HL-60/S4 (cell line): ENCODE data around the gene BCAS4.

ENCODE experiments used
- in situ Hi-C: fragments of 300-500 bp; cut with MboI; formaldehyde crosslinking; loops from 2 replicates; pipeline ENCODE4 v1.14.3; 2022; ENCODE audit warnings: low sequenced_read_pairs

BCAS4 gene

GRCh38 chr20:50901301-50901700 is 106.4 kb downstream of the BCAS4 start:
- in situ Hi-C loops, result no loop called here

GRCh38 chr20:50903353-50904051 is 108.6 kb downstream of the BCAS4 start:
- in situ Hi-C loops, result no loop called here

- in situ Hi-C loops, result no loop called here
Observed at GRCh38 chr20:50904067-50904570, 109.3 kb downstream of the BCAS4 start.

GRCh38 chr20:50909413-50909812 is 114.6 kb downstream of the BCAS4 start:
- in situ Hi-C loops, result no loop called here

- in situ Hi-C loops, result no loop called here
Observed at GRCh38 chr20:50911030-50911429, 116.2 kb downstream of the BCAS4 start.

- in situ Hi-C loops, result no loop called here
Observed at GRCh38 chr20:50911716-50912115, 116.9 kb downstream of the BCAS4 start.

GRCh38 chr20:50913690-50914375 is 119.0 kb downstream of the BCAS4 start:
- in situ Hi-C loops, result no loop called here

- in situ Hi-C loops, result no loop called here
Observed at GRCh38 chr20:50915424-50915823, 120.6 kb downstream of the BCAS4 start.

- in situ Hi-C loops, result no loop called here
Observed at GRCh38 chr20:50916257-50916656, 121.4 kb downstream of the BCAS4 start.

GRCh38 chr20:50916934-50917333 is 122.1 kb downstream of the BCAS4 start:
- in situ Hi-C loops, result no loop called here

GRCh38 chr20:50918403-50918802 is 123.5 kb downstream of the BCAS4 start:
- in situ Hi-C loops, result no loop called here

- in situ Hi-C loops, result no loop called here
Observed at GRCh38 chr20:50919567-50919966, 124.7 kb downstream of the BCAS4 start.

- in situ Hi-C loops, result no loop called here
Observed at GRCh38 chr20:50920997-50921396, 126.1 kb downstream of the BCAS4 start.

- in situ Hi-C loops, result no loop called here
Observed at GRCh38 chr20:50921803-50922501, 127.1 kb downstream of the BCAS4 start.

- in situ Hi-C loops, result no loop called here
Observed at GRCh38 chr20:50924261-50924920, 129.5 kb downstream of the BCAS4 start.

- in situ Hi-C loops, result no loop called here
Observed at GRCh38 chr20:50926530-50926929, 131.7 kb downstream of the BCAS4 start.
